NB4 (cell line): Measurements from ENCODE around the gene IDH3G.

Experiments
- CTCF ChIP-seq: IDR thresholded peaks from one replicate; pipeline ENCODE4 v1.5.1; 2012; ENCODE audit warnings: low read depth, low read length
- MAX ChIP-seq: IDR thresholded peaks from 2 replicates; pipeline ENCODE4 v1.6.1; 2011; ENCODE audit warnings: low read depth, low read length
- MYC ChIP-seq: IDR thresholded peaks from 2 replicates; pipeline ENCODE4 v1.6.1; 2011; ENCODE audit warnings: low read depth, low read length

- TF ChIP-seq MAX (no peak), CTCF (no peak), MYC (no peak)
Measured at GRCh38 chrX:153830640-153831428, 36.7 kb upstream of the IDH3G start.
